ENCODE results near the gene JAM2. TPM values are rescaled to one million over a fixed set of nuclear protein-coding genes. Genes with fewer than 3 reads are reported as not detected.

The JAM2 gene
- total RNA-seq, 4 donors from 2014 or later, result 2.3 to 6.1 (median 3.7) TPM

GRCh38 chr21:25639551-25640201 is 618 bp downstream of the JAM2 start:
- H3K27me3 ChIP-seq, result no peaks in the 10 kb centered on the region
- no peaks in the 10 kb centered on the region for H3K36me3 ChIP-seq
- peak in 2 of 5 experiments; percentile 35 to 45 for TF ChIP-seq CTCF (IDR thresholded peaks at IDR 0.05 in 4 of 5, conservative IDR thresholded peaks at IDR 0.05 in 1 of 5)
- no peak for TF ChIP-seq POLR2A (IDR thresholded peaks at IDR 0.05)
- H3K4me3 ChIP-seq, result peak overlapping the region; percentile 65 to 85 (median 72)
- peak; percentile 58 to 62 for ATAC-seq
- H3K9me3 ChIP-seq, result no peaks in the 10 kb centered on the region
- in situ Hi-C loops (cut with MboI; ENCODE audit: low sequenced_read_pairs in 4 of 4) (no loop called here), intact Hi-C loops (cut with DNase I; ENCODE audit: low total_unique reads) (loop anchor here (2.0 kb wide), 1 partner anchor 31 kb away; no protein-coding TSS in a partner anchor)
- H3K27ac ChIP-seq, result peak overlapping the region; percentile 66 to 82 (median 79)
- H3K4me1 ChIP-seq, result peaks cover 0 to 8% of the 10 kb centered on the region in 2 donors
- no peak for DNase-seq

- ATAC-seq (peak; percentile 25 to 32), DNase-seq (no peak)
- intact Hi-C loops (cut with DNase I; ENCODE audit: low total_unique reads), result no loop called here
Measured at GRCh38 chr21:25640202-25640942, 1.3 kb downstream of the JAM2 start.

GRCh38 chr21:25640943-25641292 is 1.9 kb downstream of the JAM2 start:
- in situ Hi-C loops (cut with MboI; ENCODE audit: low sequenced_read_pairs in 4 of 4) (no loop called here), intact Hi-C loops (cut with DNase I; ENCODE audit: low total_unique reads) (no loop called here)
- Histone ChIP-seq H3K4me1 (peaks cover 0 to 8% of the 10 kb centered on the region in 2 donors), H3K27me3 (no peaks in the 10 kb centered on the region), H3K4me3 (peak overlapping the region; percentile 65 to 85 (median 72)), H3K27ac (peak overlapping the region in 3 of 4 donors; percentile 76 to 82 (median 82)), H3K9me3 (no peaks in the 10 kb centered on the region), H3K36me3 (no peaks in the 10 kb centered on the region)
- no peak for ATAC-seq
- DNase-seq, result no peak
- TF ChIP-seq POLR2A (IDR thresholded peaks at IDR 0.05), result no peak
- TF ChIP-seq CTCF (IDR thresholded peaks at IDR 0.05 in 4 of 5, conservative IDR thresholded peaks at IDR 0.05 in 1 of 5), result no peak

More at GRCh38 chr21:25640202-25640942, 1.3 kb downstream of the JAM2 start:
- Histone ChIP-seq H3K4me3 (peak overlapping the region; percentile 65 to 85 (median 72)), H3K9me3 (no peaks in the 10 kb centered on the region), H3K36me3 (no peaks in the 10 kb centered on the region), H3K4me1 (peaks cover 0 to 8% of the 10 kb centered on the region in 2 donors), H3K27me3 (no peaks in the 10 kb centered on the region), H3K27ac (peak overlapping the region; percentile 66 to 82 (median 79))
- in situ Hi-C loops (cut with MboI; ENCODE audit: low sequenced_read_pairs in 4 of 4), result no loop called here
- TF ChIP-seq CTCF (IDR thresholded peaks at IDR 0.05 in 4 of 5, conservative IDR thresholded peaks at IDR 0.05 in 1 of 5) (no peak), POLR2A (IDR thresholded peaks at IDR 0.05) (no peak)

GRCh38 chr21:25643486-25643885 is 4.4 kb downstream of the JAM2 start:
- ATAC-seq, result no peak
- H3K27ac ChIP-seq, result no peak overlapping the region
- peaks cover 0 to 12% of the 10 kb centered on the region in 2 donors for H3K4me1 ChIP-seq
- intact Hi-C loops (cut with DNase I; ENCODE audit: low total_unique reads), result no loop called here
- H3K36me3 ChIP-seq, result no peaks in the 10 kb centered on the region
- H3K9me3 ChIP-seq, result no peaks in the 10 kb centered on the region
- no peak overlapping the region for H3K4me3 ChIP-seq
- H3K27me3 ChIP-seq, result no peaks in the 10 kb centered on the region
- DNase-seq, result no peak
- in situ Hi-C loops (cut with MboI; ENCODE audit: low sequenced_read_pairs in 4 of 4), result no loop called here
- TF ChIP-seq CTCF (IDR thresholded peaks at IDR 0.05 in 4 of 5, conservative IDR thresholded peaks at IDR 0.05 in 1 of 5) (no peak), POLR2A (IDR thresholded peaks at IDR 0.05) (no peak)

All from gastrocnemius medialis (tissue), 4 donors.